HG03060 (cell line): ENCODE results near the gene ZNF276.

ENCODE experiments used
- ATAC-seq: cut with Tn5 transposase; IDR thresholded peaks from one replicate; pipeline ENCODE4 v1.9.1; 2021; ENCODE audit warnings: low read depth, moderate number of reproducible peaks; ENCODE audit not compliant: unreplicated experiment

ZNF276 gene

GRCh38 chr16:89710709-89711564 is 10.4 kb upstream of the ZNF276 start:
- ATAC-seq: no peak

- ATAC-seq: no peak
These were observed 9.6 kb upstream of the ZNF276 start for GRCh38 chr16:89711601-89712273.

- no peak for ATAC-seq
These were observed 9.0 kb upstream of the ZNF276 start for GRCh38 chr16:89712274-89712781.

- ATAC-seq: no peak
These were observed 4.8 kb upstream of the ZNF276 start for GRCh38 chr16:89716493-89716892.

- ATAC-seq: no peak
These were observed 4.2 kb upstream of the ZNF276 start for GRCh38 chr16:89716916-89717687.

- ATAC-seq: no peak
These were observed 3.4 kb upstream of the ZNF276 start for GRCh38 chr16:89717688-89718505.

GRCh38 chr16:89720551-89720812 is 855 bp upstream of the ZNF276 start:
- no peak for ATAC-seq

GRCh38 chr16:89721546-89722391 is 432 bp downstream of the ZNF276 start:
- no peak for ATAC-seq

- no peak for ATAC-seq
These were observed 1.3 kb downstream of the ZNF276 start for GRCh38 chr16:89722392-89723278.

GRCh38 chr16:89723279-89724250 is 2.2 kb downstream of the ZNF276 start:
- ATAC-seq: no peak

- no peak for ATAC-seq
These were observed 6.2 kb downstream of the ZNF276 start for GRCh38 chr16:89727406-89728120.

- ATAC-seq: no peak
These were observed 8.0 kb downstream of the ZNF276 start for GRCh38 chr16:89729293-89729692.

- no peak for ATAC-seq
These were observed 8.7 kb downstream of the ZNF276 start for GRCh38 chr16:89729863-89730593.

- ATAC-seq: no peak
These were observed 9.4 kb downstream of the ZNF276 start for GRCh38 chr16:89730610-89731234.

- ATAC-seq: no peak
These were observed 11.0 kb downstream of the ZNF276 start for GRCh38 chr16:89732142-89732917.
